HG03064 (cell line): ENCODE results near the gene MICALL2.

Experiments used
- ATAC-seq: cut with Tn5 transposase; IDR thresholded peaks from one replicate; pipeline ENCODE4 v1.9.1; 2021; ENCODE audit warnings: low read depth; ENCODE audit not compliant: unreplicated experiment

MICALL2 gene

DNA sequence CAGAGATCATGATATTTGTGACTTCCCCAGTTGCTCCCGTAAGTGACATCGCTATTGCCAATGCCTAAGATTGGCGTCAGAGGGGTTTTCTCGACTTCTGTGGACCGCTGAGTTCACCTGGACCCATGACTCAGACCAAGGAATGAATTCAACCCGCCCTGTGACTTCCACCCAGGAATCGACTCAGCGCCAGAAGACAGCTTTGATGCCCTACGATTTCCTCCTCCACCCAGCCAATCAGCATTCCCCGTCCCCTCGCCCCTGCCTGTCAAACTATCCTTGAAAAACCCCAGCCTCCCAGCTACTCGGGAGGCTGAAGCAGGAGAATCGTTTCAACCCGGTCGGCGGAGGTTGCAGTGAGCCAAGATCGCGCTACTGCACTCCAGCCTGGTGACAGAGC, 58.3 kb downstream of the MICALL2 start:
- ATAC-seq, result no peak

DNA sequence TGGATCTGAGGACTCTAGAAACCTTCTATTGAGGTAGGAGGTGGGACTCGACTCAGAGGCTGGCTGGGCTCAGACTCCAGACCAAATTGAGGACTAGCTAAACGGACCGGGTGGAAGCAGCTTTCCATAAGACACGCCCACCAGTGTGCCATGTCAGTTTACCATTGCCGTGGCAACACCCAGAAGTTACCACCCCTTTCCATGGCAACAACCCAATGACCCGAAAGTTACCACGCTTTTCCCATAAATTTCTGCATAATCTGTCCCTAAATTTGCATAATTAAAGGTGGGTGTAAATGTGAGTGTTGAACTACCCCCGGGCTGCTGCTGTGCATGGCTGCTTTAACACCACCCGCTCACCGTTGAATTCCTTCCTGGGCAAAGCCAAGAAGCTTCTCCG, 58.9 kb downstream of the MICALL2 start:
- no peak for ATAC-seq

DNA sequence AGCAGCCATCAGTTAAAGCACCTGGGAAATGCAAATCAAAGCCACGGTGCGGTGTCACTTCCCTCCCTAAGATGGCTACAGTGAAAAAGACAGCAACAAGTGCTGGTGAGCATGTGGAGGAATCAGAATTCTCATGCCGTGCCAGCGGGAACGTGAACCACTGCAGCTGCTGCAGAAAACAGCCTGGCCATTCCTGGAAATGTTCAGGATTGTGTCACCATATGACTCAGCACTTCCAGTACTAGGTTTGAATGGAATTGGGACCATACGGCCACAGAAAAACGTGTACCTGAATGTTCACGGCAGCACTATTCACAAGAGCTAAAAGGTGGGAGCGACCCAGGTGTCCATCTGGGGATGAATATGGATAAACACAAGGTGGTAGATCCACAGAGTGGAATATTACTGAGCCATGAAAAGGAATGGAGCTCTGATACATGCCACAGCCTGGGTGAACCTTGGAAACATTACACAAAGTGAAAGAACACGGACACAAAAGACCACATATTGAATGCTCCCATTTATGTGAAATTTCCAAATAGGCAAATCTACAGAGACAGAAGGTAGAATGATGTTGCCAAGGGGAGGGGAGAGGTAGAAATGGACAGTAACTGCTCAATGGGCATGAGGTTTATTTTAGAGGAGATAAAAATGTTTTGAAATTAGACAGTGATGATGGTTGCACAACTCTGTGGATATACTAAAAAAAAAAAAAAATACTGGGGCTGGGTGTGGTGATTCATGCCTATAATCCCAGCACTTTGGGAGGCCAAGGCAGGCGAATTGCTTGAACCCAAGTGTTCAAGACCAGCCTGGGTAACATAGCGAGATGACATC, 61.6 kb downstream of the MICALL2 start:
- ATAC-seq, result no peak

DNA sequence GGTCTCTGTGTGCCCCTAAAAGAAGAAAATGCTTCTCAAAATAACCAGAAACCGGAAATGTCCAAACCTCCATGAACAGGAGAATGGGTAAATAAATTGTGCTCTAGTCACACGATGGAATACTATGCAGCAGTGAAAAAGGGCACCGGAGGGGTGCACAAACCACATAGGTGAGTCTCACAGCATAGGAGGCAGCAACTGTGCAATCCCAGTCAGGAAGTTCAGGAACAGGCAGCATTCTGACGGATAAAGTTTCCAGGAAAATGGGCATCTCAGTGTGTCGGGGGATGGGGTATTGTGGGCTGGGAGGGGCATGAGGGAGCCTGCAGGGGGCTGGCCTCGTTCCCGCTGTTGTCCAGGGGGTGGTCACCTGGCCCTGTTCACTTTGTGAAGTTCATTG, 63.1 kb downstream of the MICALL2 start:
- ATAC-seq, result no peak

DNA sequence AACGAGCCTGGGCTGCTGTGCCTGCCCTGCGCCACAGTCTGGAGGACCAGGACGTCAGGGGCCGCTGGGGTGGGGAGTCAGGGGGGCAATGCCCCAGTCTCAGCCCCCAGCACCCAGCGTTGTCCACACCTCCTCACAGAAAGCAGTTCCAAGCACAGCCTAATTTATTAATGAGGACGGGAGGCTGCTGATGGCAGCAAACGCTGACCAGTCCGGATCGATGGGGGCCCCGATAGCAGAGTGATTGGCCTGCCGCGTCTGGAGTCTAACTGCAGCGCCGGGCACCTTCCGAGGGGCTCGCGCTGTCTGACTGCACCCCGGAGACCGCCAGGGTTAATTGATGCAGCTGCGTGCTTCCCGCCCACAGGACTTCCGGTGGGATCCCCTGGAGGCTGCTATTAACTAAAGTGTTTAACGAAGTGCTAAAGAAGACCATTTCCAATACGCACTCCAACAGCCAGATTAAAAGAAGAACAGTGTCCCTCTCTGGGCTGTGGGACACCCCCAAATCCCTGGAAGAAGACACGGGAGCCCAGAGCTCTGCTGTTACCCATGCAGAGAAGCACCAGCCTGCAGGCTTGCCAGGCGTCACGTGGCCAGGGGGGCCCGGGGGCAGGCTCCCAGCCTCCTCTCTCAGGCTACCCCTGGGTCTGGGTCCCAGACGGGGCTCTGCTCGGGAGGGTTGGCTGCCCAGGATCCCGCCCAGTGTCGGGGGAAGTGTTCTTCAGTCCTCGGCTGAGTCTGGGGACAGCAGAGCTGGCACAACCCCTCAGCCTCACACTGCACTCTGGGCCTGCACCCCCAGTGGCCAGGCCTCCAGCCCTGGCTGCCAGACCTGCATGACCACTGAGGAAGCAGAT, 63.8 kb downstream of the MICALL2 start:
- no peak for ATAC-seq

DNA sequence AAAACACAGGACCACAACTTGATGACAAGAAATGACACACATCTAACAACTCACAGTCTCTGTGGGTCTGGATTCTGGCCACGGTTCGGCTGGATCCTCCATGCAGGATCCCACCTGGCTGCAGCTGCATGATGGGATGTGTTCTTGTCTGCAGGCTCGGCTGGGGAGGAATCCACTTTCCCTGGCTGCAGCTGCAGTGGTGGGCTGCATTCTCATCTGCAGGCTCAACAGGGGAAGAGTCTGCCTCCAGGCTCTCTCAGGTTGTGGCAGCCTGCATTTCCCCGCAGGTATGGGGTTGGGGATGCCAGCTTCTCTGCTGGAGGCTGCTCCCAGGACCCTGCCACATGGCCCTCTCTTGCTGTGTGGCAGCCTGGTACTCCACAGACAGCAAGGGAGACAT, 64.9 kb downstream of the MICALL2 start:
- no peak for ATAC-seq

DNA sequence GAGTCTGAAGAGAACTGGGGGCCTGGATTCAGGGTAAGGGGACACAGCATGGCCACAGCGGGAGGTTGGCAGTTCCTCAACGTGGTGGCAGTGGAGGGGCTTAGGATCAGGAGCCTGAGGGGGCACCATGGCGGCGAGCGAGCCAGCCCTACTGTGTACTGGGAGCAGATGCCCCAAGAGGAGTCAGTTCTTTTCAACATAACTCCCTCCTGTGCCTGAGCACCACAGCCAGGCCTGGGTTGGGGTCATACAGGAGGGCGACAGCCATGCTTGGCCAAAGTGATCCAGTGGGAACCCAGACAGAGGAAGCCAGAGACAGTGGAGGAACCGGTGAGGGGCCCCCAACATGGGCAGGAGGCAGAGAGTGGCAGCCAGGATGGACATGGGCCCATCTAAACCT, 65.8 kb downstream of the MICALL2 start:
- no peak for ATAC-seq

DNA sequence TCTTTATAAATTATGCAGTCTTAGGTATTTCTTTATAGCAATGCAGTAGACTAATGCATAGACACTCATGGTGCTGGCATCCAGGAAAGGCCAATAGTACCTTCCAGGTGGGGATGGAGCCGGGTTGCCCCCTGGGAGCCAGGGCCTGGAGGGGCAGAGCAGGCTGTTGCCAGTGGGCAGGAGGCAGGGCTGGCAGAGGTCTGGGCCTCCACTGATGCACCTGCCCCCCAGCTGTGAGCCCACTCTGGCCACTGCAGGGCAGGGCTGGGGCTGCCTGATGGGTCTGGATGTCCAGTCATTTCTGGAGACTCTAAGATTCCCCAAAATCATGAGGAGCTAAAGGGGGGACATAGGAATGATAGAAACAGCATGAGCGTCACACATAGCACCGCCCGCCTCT, 66.7 kb downstream of the MICALL2 start:
- ATAC-seq, result no peak

DNA sequence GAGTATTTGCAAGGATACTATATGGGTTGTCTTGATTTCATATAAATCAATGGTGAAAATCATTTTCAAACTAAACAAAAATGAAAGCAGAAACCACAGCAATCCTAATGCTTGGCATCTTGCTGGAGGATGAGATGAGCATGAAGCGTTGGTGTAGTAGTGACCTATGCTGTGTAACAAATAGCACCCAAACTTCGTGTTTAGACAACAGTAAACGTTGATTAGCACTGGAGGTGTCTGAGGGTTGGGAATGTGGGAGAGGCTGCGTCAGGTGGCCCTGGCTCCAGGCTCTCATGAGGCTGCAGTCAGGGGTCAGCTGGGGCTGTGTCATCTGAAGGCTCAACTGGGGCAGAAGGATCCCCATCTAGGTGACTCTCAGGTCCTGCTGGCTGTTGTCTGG, 67.8 kb downstream of the MICALL2 start:
- ATAC-seq, result no peak

DNA sequence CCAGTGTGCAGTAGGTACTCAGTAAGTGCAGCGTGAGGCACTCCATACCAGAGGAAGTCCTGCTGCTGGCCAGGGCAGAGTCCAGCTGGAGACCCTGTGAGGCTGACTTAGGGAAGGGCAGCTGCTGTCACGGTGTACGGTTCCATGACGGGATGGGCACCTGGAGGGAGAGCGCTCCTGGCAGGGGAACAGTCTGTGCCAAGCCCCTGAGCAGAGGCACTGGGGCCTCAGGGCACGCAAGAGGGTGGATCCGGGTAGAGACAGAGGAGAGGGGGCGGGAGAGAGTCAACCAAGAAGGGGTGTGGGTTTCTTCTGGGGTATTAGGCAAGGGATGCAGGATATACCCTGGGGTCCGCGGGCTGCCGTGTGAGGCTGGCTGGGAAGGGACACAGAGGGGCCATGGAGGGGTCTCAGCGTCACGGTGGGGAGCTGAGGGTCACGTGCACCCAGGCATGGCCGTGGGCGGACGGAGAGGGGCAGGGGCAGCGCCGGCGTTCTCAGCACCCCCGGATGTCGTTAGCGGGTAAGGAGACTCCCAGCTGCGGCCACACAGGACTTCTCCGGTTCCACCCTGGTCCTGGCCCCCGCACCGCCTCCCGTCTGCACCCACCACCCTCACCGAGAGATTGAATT, 70.5 kb downstream of the MICALL2 start:
- ATAC-seq, result no peak

DNA sequence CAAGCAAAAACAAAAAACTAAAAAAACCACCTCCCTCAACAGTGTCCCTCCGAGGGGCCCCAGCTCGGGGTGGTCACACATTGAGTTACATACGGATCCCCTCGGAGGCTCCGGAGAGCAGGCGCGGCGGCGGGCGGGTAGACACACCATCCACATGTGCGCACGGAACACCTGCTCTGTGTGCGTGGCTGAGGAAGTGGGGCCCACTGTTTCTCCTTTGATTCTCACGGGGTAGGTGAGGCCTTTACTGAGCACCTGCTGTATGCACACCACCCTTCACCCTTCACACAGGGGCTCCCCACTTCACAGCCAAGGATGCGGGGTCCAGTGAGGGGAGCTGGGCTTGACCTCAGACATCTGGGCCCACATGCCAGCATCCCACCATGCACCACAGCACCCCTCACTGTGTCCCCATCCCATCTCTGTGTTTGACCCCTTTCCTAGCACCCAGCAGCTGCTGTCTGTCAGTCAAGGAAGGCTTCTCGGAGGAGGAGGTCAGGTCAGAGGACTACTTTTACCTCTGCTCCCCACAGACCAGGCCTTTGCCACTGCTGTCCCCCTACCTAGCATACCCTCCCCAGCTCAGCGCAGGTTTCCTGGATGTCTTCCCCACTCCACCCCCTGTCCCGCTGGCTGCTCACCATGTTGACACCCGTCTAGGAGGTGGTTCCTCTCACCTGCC, 71.1 kb downstream of the MICALL2 start:
- no peak for ATAC-seq

DNA sequence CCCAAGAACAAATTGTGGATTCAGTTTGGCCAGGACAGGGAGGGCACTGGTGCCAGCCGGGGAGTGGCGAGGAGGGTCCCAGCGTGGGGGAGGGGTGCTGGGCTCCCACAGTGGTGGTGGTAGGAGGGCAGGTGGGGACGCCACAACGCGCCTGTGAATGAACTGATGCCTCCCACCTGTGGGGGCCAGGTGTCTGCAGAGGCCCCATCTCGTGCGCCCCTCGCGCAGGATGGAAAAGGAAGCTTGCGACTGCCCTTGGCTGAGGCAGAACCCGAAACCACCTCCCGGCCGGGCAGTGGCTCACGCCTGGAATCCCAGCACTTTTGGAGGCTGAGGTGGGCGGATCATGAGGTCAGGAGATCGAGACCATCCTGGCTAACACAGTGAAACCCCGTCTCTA, 72.0 kb downstream of the MICALL2 start:
- ATAC-seq, result no peak

DNA sequence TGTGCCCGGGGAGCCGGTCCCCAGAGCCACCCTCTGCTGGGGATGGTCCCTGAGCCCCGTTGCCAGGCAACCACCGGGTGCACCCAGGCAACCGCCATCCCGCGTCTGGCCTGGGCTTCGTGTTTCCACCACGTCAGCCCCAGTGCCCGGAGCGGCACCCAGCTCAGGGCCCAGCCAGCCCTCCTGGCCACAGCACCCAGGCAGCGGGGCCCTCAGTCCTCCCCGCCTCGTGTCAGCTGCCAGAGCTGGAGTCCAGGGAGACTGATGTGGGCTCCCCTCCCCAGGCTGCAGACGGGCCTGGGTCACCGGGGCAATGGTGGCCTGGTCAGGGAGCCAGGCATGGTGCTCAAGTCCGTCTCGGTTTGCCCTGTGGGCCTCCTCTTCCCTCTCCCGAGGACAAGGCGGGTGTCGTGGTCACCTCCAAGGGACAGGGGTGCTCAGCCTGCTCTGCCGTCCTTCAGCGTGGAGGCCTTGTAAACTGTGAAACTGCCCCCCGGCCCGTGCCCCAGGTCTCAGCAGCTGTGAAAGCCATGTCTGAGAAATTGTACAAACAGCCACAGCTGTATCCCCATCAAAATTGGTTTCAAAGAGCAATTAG, 72.5 kb downstream of the MICALL2 start:
- no peak for ATAC-seq

DNA sequence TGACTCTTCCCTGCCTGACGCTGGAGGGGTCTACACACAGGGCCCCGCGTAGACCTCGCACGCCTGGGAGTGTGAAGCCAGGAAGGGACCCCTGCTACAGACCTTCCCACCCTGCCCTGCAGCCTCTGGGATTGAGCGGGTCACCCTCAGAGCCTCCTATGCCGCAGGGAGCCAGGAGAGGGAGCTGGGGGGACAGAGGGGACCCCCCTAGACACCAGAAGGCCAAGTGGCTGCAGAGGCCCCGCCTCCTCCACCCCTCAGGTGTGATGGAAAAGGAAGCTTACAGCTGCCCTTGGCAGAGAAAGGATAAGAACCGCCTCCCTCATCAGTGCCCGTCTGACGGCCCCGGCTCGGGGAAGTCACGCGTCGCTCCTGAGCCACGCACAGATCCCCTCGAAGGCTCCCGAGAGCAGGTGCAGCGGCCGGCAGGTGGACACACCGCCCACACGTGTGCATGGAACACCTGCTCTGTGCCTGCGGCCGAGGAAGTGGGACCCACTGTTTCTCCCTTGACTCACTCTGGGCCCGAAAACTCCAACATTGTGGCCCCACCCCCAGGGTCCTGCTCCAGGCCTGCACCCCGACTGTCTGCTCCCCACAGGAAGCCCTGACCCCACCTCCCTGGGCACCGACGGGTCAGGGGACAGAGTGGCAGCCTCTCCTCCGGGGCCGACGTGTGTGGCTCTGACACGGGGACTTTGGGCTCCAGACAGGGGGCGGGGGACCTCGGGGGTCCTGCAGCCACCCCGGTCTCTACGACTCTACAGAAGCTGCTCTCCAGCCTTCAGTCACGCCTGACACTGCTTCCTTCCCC, 73.3 kb downstream of the MICALL2 start:
- no peak for ATAC-seq

DNA sequence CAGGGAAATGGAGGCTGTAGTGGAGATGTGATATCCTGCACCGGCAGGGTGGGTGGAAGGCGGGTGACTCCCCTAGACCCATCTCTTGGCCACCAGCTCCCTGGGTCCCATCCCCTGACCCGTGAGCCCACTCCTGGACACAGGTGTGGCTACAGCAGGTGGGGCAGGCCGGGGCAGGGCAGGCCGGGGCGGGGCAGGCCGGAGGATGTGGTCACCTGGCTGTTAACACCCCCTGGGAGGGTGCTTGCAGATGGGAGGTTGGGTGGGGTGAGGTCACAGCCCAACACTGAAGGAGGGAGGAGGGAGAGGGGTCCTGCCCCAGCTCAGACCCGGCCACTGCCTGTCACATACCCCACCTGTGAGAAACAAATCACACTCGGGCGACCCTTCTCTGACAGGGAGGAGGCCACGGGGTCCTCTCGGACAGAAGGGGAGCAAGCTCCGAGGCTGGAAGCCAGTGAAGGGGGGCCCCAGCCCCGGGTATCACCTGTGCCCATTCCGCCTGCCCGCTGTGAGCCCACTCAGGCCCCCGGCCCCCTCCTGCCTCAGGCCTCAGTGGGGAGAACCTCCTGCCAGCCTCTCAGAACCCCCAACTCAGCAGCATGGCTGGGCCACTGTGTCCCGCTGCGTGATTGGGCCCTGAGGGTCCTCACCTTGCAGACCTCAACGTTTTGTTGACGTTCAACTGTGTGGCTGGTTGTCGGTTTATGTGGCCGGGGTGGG, 74.0 kb downstream of the MICALL2 start:
- ATAC-seq, result no peak
